DOHH2 (cell line): ENCODE data around the gene ARV1.

Experiments
- EZH2phosphoT487 ChIP-seq: fragments of 200-600 bp; sonication (generic); IDR thresholded peaks from 2 replicates; pipeline ENCODE4 v1.6.1; 2017; ENCODE audit warnings: borderline replicate concordance, mild to moderate bottlenecking, antibody characterized with exemption, low read length, moderate library complexity, mixed read lengths
- TF ChIP-seq, protein P1 (sequence below): fragments of 200-600 bp; sonication (generic); IDR thresholded peaks from one replicate; pipeline ENCODE4 v1.5.1; 2014; ENCODE audit warnings: antibody characterized with exemption, mild to moderate bottlenecking, low read depth, low read length; ENCODE audit not compliant: poor library complexity, severe bottlenecking

DNA sequence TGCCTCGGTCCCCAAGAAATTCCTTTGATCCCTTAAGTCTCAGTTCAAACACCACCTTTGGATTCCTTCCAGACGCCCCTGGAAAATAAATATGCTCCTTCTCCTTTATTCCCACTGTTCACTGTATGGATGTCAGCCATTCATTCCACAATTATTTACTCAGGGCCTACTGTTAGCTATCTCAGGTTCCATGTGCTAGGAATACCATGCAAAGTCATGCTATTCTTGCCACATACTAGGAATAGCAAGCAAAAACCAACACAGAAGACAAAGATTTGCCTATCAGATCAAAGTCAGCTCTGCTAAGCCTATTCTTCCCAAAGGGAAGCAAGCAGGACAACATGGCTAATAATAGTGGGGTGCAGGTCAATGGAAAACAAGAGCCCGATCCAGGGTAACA, 30.0 kb upstream of the ARV1 start:
- TF ChIP-seq, protein P1, sequence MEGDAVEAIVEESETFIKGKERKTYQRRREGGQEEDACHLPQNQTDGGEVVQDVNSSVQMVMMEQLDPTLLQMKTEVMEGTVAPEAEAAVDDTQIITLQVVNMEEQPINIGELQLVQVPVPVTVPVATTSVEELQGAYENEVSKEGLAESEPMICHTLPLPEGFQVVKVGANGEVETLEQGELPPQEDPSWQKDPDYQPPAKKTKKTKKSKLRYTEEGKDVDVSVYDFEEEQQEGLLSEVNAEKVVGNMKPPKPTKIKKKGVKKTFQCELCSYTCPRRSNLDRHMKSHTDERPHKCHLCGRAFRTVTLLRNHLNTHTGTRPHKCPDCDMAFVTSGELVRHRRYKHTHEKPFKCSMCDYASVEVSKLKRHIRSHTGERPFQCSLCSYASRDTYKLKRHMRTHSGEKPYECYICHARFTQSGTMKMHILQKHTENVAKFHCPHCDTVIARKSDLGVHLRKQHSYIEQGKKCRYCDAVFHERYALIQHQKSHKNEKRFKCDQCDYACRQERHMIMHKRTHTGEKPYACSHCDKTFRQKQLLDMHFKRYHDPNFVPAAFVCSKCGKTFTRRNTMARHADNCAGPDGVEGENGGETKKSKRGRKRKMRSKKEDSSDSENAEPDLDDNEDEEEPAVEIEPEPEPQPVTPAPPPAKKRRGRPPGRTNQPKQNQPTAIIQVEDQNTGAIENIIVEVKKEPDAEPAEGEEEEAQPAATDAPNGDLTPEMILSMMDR: no peak
- no peak for TF ChIP-seq EZH2phosphoT487
